HG02588 (cell line): ENCODE data around the gene PTRH2.
"Not testable (repeated sequence)": the region's sequence is repeated elsewhere in the genome, so short reads cannot be mapped to it uniquely, and the experiment has no call there.

ENCODE experiments used
- ATAC-seq: cut with Tn5 transposase; IDR thresholded peaks from one replicate; pipeline ENCODE4 v1.9.1; 2021; ENCODE audit warnings: mild to moderate bottlenecking, moderate library complexity; ENCODE audit not compliant: unreplicated experiment

PTRH2 gene

GRCh38 chr17:59707149-59707970 is at the start of gene PTRH2, which contains the start of gene VMP1:
PTRH2 (minus strand) TSS chr17:59707430; CDS start chr17:59697978, 9,452 bp downstream.
VMP1 (plus strand) TSS chr17:59707654; CDS start chr17:59731447, 23,793 bp downstream.
- peak; percentile 93 for ATAC-seq

- ATAC-seq, result no peak
Measured at GRCh38 chr17:59756236-59756818, 49.1 kb upstream of the PTRH2 start.

- ATAC-seq, result not testable (repeated sequence)
Measured at GRCh38 chr17:59755069-59755468, 47.8 kb upstream of the PTRH2 start.

GRCh38 chr17:59754552-59754951 is 47.3 kb upstream of the PTRH2 start:
- ATAC-seq, result no peak

- no peak for ATAC-seq
Measured at GRCh38 chr17:59753522-59754467, 46.6 kb upstream of the PTRH2 start.

GRCh38 chr17:59752922-59753321 is 45.7 kb upstream of the PTRH2 start:
- no peak for ATAC-seq

- ATAC-seq, result no peak
Measured at GRCh38 chr17:59752446-59752845, 45.2 kb upstream of the PTRH2 start.

GRCh38 chr17:59751955-59752413 is 44.8 kb upstream of the PTRH2 start:
- ATAC-seq, result no peak

GRCh38 chr17:59748591-59748990 is 41.4 kb upstream of the PTRH2 start:
- no peak for ATAC-seq

- ATAC-seq, result no peak
Measured at GRCh38 chr17:59746849-59747445, 39.7 kb upstream of the PTRH2 start.

GRCh38 chr17:59745040-59745439 is 37.8 kb upstream of the PTRH2 start:
- no peak for ATAC-seq

- no peak for ATAC-seq
Measured at GRCh38 chr17:59743842-59744241, 36.6 kb upstream of the PTRH2 start.

GRCh38 chr17:59737324-59737723 is 30.1 kb upstream of the PTRH2 start:
- ATAC-seq, result no peak

- ATAC-seq, result no peak
Measured at GRCh38 chr17:59734226-59734625, 27.0 kb upstream of the PTRH2 start.

- ATAC-seq, result no peak
Measured at GRCh38 chr17:59733697-59734096, 26.5 kb upstream of the PTRH2 start.

GRCh38 chr17:59730268-59730834 is 23.1 kb upstream of the PTRH2 start:
- ATAC-seq, result no peak

GRCh38 chr17:59727817-59728533 is 20.7 kb upstream of the PTRH2 start:
- no peak for ATAC-seq

GRCh38 chr17:59725691-59726090 is 18.5 kb upstream of the PTRH2 start:
- no peak for ATAC-seq

GRCh38 chr17:59723607-59724006 is 16.4 kb upstream of the PTRH2 start:
- ATAC-seq, result no peak

- ATAC-seq, result no peak
Measured at GRCh38 chr17:59723041-59723440, 15.8 kb upstream of the PTRH2 start.
